HTERT RPE-1 (cell line): ENCODE measurements around the gene SELPLG.

Experiments
- in situ Hi-C: fragments of 300-500 bp; cut with MboI; formaldehyde crosslinking; loops from 4 replicates; pipeline ENCODE4 v1.14.3; 2020; ENCODE audit warnings: low sequenced_read_pairs

The SELPLG gene

DNA sequence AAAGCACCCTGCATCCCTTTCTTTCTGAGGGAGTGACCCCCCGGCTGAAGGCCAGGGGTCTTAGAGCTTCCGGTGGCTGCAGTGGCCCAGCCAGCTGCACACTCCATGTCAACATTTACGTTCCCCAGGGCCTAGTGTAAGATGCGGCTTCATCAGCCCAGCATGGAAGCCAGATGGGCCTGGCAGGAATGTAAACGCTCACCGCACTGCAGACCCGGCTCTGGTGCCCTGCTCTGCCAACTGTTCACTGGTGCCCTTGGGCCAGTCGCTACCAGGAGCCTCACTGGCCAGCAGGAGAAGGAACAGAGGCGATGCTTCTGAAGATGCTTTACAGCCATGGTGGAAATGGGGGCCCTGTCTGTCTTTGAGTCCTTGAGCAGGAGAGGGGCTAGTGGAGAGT lies 27.2 kb downstream of the SELPLG start:
- in situ Hi-C loops: no loop called here

GRCh38 chr12:108605690-108606406 lies 27.8 kb downstream of the SELPLG start:
- in situ Hi-C loops: no loop called here

GRCh38 chr12:108605000-108605689 lies 28.5 kb downstream of the SELPLG start:
- in situ Hi-C loops: no loop called here

DNA sequence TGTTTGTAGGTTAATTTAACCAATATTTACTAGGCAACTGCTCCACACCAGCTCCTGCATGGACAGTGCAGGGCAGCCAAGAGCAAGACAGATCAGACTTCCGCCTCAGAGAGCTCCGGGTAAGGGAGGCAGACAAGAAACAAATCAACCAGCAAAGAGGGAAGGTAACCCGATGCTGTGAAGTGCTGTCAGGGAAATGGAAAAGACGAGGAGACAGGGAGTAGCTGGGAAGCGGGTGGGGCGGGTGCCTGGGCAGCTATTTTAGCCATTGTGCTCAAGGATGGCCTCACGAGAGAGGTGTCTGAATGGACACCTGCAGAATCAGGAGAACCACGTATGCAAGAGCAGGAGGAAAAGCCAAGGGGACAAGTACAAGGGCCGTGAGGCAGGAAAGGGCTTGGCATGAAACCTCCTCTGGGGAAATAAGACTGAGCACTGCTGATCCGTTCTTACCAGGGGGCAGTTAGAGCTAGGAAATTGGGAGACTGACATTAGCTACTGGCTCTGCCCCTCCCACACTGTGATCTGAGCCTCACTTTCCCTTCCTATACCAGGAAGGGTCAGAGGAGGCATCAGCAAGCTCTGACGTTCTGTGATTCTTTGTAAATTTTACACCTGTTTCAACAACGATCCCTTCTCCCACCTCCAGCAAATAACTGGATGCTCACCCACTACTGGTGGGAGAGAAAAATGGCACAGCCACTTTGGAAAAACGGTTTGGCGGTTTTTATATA lies 29.3 kb downstream of the SELPLG start:
- in situ Hi-C loops: no loop called here

DNA sequence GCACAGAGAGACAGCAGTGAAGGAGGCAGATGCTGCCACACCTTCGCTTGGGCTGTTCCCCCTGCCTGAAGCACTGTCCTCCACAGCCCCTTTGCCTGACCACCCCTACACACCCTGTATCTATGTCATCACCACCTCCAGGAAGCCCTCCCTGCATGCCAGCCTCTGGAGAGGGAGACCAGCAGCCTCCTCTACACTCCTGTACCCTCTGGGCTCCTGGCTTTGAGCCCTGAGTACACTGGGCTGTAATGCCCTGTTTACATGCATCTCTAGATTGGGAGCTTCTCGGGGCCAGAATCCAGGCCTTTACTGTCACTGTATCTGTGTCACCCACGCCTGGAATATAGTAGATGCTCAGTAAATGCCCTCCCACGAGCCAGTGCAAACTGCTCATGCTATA lies 30.0 kb downstream of the SELPLG start:
- in situ Hi-C loops: no loop called here

DNA sequence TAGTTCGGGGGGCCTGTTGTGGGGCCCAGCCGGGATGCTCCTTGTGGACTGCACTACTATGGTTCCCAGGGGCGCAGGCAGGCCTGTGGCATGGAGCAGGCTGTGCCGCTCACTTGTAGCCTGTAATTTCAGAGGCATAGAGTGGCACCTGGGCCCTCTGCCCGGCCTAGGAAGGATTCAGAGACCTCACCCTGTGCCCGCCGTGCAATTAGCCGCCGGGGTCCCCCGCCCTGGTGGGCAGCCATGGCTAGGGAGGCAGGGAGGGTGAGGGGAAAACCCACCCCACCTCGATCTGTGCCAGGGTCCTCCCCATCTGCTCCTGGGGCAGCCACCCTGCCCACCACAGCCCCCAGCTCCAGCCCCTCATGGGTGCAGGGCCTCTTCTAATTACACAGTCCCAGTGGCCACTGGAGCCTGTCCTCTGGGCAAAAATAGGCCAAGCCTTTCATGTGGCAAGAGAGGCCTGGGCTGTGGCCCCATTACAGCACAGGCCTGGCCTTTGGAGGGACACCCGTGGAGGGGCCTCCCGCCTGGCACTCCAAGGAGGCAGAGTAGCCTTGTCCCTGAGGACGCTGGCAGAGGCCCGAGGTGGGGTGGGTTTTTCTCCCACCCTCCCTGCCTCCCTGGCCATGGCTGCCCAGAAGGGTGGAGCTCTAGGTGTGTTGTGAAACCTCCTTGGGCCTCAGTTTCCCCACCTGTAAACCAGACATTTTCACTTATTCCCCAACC lies 30.6 kb downstream of the SELPLG start:
- in situ Hi-C loops: no loop called here

DNA sequence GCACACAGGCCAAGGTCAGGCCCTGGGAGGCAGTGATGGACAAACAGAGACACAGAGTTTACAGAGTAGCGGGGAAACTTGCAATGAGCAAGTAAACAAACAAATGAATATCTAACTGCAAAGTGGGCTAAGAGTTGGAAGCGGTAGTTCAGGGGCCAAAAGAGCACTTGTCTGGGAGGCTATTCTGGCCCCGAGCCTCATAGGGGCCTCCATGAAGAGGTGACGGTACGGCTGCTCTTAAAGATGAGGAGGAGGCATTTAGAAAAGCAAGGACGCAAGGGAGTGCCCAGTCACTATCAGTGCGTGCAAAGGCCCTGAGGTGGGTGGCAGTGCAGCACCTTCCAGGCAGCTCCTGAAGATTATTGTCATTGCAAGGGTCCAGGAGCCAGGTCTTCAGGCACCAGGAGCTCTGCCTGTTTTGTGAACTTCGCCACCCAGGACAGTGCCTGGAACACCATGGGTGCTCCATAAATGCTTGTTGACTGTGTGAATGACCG lies 31.4 kb downstream of the SELPLG start:
- in situ Hi-C loops: no loop called here

DNA sequence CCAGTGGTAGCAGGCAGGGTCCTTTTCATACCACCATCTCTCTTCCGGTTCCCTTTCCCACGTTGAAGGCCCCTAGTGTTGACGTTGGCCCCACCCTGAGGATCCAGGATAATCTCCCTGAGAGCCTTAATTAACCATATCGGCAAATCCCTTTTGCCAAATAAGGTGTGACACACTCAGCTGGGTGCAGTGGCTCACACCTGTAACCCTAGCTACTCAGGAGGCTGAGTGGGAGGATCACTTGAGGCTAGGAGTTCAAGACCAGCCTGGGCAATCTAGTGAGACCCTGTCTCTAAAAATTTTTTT lies 33.0 kb downstream of the SELPLG start:
- in situ Hi-C loops: no loop called here

- in situ Hi-C loops: no loop called here
Measured at GRCh38 chr12:108599948-108600701, 33.6 kb downstream of the SELPLG start.

GRCh38 chr12:108599541-108599940 lies 34.2 kb downstream of the SELPLG start:
- in situ Hi-C loops: no loop called here

DNA sequence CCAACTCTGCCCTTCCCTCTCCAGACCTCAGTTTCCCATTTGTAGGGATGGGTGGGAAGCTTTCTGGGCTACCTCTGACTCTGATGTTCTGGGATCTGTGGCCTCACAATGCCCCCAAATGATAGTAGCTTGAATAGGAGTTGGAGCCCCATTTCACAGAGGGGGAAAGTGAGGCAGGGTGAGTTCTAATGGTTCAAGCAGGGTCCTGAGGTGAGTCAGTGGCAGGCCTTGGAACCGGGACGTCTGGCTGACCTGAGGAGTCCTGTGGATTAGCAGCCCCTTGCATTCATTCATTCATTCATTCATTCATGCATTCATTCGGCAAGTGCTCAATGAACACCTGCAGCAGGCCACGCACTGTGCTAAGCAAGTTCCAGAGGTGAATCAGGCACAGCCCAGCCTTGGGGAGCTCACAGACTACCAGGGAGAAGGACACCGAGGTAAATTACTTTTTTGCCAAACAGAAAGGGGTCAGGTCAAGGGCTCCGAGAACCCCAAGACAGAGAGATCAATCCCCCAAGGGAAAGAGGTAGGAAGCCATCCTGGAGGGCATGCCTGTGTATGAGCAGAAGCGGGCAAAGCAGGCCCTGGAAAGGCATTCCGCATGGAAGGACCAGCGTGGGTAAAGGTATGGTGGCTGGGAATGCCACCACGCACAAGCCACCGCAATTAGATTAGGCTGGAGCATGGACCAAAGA lies 35.0 kb downstream of the SELPLG start:
- in situ Hi-C loops: no loop called here

DNA sequence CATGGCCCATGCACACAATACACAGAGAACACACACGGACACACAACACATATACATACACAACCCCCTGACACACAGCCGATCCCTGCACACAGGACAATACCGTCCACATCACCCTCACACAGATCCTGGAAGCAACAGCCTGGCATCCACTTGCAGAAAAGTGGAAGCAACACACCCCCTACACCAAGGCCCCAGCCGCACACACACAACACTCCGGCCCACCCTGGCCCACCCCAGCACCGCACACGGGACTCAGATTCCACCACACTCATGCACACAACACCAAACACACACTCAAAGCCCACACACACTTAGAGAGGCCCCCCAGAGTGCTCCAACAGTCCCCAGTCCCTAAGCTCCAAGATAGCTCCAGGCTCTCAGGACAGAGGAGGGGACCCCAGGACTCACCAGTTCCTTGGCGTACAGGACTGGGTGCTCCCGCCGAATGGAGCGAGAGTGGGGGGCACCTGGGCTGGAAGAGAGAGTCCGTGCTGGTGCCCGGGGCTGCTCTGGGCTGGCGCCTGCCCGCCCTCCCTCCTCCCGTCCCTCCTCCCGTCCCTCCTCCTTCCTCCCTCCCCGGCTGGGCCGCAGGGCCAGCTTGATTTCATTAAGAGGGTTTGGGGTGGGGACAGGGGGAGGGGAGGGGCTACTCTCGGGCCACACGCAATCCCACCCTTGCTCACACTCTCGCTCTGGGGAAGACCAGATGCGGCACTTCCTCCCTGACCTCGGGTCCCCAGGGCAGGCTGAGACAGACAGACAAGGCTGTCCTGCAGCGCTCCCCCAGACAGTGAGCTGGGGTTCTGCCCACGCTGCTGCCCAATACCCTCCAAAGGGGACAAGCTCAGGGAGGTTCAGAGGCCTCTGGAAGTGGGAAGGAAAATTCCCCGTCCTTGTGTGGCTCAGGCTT lies 35.9 kb downstream of the SELPLG start, which contains the start of gene TMEM119:
TSS of gene TMEM119 (minus strand) at position 526 of the 913 bp plus-strand sequence. CDS start 5,701 bp downstream, outside the sequence.
- in situ Hi-C loops: no loop called here

GRCh38 chr12:108596854-108597558 lies 36.7 kb downstream of the SELPLG start:
- in situ Hi-C loops: no loop called here

- in situ Hi-C loops: no loop called here
Measured at GRCh38 chr12:108595711-108596647, 37.7 kb downstream of the SELPLG start.

DNA sequence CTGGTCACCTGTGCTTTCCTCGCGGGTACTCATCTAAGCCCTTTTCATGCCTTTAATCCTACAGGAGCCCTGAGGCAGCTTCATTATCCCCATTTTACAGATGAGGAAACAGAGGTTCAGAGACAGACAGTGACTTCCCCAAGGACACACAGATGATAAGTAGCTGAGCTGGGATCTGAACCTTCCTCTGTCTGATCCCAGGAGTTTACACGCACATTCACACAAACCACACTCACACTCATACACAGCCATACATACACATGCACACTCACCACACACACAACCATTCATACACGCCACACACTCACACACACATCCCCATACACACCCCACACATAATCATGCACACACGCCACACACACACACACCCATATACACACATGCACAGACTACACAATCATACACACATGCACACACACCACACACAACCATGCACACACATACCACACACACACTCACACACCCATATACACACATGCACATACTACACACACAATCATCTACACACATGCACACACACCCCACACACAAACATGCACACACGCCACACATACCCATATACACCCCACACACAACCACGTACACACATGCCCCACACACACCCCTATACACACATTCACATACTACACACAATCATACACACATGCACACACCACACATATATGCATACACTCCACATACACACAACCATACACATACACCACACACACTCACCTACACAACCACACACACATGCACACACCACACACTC lies 38.6 kb downstream of the SELPLG start:
- in situ Hi-C loops: no loop called here

GRCh38 chr12:108594323-108594903 lies 39.3 kb downstream of the SELPLG start:
- in situ Hi-C loops: no loop called here
